GM21526 (cell line): Measurements from ENCODE around the gene DUSP23.

Experiments
- ATAC-seq: cut with Tn5 transposase; IDR thresholded peaks from one replicate; pipeline ENCODE4 v1.9.1; 2021; ENCODE audit warnings: moderate library complexity; ENCODE audit not compliant: unreplicated experiment, low FRiP score

DUSP23 gene

DNA sequence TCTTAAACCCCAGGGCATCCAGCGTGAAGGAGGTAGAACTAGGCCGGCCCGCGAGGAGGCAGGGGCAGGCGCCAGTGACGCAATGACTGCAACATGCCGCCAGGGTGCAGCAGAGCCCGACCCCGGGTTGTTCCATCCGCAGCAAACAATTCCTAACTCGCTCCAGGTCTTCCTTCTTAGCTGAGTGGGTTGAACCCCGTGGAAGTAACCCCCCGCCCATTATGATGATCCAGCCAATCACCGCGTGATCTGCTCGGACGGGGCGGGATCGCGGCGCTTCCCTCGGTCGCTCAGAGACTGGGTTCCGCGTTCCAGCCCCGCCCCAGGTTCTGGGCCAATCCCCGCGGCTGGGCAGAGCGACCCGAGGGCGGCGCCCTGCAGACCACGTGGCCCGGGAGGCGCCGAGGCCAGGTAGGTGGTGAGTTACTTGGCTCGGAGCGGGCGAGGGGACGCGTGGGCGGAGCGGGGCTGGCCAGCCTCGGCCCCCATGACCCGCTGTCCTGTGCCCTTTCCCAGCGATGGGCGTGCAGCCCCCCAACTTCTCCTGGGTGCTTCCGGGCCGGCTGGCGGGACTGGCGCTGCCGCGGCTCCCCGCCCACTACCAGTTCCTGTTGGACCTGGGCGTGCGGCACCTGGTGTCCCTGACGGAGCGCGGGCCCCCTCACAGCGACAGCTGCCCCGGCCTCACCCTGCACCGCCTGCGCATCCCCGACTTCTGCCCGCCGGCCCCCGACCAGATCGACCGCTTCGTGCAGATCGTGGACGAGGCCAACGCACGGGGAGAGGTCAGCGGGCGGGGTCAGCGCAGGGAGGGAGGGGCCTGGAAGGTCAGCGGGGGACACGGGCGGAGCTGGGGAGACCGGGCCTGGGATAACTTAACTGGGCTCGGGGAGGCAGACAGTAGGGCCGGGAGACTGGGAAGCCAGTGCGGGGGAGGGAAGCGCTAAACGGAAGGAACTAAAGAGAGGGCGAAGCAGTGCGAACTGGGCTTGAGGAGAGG is at the start of gene DUSP23:
DUSP23 (plus strand) TSS at position 380 of the 1,000 bp plus-strand sequence; CDS start at position 519, 139 bp downstream.
- ATAC-seq, result peak; percentile 99

DNA sequence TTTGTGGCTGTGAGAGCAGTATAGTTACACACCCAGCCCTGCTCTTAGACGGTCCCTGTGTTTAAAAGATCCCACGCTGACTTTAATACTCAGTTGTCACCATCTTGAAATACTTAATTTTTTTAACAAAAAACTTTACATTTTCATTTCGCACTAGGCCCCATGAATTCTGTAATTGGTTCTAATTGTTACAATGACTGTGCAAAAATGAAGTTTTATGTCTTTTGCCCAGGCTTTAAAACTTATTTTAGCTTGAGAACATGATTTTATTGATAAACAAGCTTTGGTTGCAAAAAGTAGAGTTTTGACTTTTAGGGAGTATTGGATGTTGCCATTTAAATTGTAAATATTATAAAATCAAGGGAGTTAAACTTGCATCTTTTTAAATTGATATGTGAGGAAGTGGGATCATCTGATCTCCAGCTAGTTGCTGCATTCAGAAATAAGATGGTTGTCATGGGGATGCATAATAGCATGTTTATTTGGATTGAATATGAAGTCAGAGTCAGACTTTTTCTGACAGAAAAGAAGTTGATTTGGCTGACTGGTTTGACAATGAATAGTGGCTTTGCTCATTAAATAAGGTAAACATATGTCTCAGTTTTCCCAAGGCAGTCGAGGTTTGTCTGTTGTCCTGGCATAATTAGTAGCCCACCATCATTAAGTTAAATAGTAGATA is 43.4 kb upstream of the DUSP23 start:
- ATAC-seq, result no peak

DNA sequence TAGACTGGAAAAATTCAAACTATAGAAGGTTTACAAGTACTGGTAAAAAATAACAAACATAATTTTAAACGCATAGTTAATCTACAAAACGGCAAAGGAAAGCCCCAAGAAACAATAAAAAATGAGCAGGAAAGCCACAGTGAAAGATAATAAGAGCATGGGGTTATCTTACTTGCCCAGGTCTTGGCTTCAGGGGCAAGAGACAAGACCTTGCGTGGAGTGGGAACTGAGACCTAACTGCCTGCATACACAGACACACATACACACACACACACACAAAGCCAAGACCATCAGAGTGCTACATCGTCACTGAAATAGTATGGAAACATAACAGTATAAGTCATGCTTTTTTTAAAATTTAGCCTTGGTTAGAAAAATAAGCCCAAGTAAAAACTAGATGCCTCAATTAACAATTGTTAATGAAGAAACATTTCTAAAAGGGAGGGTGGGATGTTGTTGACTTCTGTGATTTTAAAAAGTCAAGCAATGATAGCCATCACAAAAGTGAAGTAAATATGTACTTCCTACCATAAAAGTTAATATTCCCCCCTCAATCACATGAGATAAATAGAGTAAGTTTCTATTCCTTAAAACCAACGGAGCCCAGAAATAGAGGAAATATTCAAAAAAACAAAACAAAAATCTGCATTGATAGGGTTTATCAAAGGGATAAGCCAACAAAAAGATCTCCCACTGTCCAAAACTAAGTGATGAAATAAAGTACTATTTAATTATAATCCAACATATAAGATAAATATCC is 36.9 kb upstream of the DUSP23 start:
- no peak for ATAC-seq

DNA sequence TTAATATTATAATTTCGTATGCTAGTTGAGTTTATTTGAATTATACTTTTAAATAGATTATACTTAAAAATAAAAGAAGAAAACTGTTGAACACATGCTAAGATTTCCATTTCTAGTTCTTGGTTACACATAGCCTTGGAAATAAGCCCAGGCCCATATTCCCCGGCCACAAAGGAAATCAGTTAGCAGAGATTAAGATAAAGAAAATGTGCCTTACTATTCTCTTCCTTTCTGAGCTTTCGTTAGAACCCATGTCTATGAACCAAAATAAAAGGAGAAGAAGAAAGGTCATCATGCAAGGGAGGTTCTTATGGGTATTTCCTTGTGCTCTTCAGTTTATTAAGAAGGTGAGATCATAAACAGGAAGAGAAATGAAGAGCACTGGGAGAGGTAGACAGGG is 34.1 kb upstream of the DUSP23 start:
- no peak for ATAC-seq

DNA sequence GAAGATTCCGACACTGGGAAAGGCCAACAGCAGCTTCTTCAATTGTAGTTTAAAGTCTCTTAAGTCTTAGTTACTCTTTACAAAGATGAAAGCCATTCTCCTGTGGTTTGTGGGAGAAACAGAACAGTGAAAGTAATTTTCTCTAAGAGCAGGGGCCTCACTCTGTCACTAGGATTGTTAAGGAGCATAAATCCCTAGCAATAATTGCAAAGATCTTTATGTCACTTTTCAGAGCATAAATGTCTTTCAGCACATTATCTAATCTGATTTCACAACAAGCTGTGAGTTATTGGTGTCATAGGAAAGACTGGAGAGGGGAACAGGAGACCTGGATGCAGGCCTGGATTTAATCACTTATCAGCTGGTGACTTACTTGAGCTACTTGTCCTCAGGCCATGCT is 32.4 kb upstream of the DUSP23 start:
- no peak for ATAC-seq

DNA sequence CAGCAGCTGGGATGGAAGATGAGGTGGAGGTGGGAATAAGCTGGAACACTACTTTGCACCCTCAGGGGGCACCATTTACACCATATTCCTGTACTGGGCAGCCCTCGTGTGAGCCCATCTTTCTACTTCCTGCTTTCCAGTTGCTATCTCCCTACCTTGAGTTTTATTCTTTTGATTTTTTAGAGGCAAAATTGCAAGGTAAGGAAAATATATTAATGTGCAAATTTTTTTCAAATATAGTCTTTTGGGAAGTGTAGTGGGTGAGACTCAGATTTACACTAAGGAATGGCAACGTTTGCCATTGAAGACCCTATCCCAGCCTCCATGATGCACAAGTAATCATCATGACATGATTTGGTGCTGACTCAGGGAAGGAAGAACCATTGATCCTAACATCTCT is 31.1 kb upstream of the DUSP23 start:
- no peak for ATAC-seq

DNA sequence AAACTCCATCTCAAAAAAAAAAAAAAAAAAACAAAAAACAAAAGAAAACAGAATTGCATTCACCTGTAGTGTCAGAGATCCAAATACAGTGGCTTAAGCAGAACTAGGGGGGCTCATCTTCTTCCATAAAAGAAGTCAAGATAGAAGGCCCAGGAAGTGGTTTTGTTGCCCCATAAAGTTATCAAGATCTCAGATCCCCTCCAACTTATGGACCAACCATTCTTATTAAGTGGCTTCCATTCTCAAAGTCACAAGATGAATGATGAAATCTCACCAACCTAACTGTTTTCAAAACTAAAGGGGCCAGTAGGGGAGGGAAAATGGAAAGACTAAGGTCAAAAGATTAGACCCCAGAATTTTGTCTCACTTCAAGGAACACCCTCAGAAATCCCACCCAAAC is 30.1 kb upstream of the DUSP23 start:
- ATAC-seq, result no peak

DNA sequence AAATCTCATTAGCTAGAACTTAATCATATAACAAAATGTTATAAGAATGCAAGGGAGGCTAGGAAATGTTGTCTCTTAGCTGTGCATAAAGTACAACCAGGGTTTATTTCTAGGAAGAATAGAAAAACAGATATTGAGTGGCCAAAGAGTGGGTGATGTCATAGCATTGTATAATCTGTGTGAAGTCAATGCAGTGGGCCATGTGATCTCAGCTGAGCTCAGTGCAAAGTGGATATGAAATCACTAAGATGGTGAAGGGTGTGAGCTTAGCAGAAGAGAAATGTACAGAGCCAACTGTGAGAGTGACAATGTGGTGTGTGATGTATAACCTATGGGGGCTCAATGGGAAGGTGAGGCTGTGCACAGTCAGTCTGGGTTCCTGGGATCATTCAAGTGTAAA is 29.7 kb upstream of the DUSP23 start:
- no peak for ATAC-seq

DNA sequence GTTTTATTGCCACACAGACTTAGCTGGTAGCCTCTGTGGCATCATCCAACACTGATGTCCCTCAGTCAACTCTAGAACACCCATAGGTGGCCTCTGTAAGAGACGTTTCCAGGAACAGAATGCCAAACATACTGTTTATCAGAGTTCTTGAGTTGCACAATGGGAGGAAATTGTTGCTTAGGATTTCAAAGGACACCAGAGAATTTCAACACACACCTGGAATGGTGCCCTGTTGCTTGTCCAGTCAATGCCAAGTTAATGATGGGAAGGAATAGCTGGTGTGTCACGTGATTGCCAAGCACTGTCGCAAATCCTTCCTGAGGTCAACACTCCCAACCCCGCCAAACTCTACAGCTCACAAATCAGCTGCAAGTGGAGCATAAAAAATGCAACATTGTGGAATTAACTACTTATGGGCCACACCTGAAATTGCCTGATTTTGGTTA is 28.6 kb upstream of the DUSP23 start:
- ATAC-seq, result no peak

DNA sequence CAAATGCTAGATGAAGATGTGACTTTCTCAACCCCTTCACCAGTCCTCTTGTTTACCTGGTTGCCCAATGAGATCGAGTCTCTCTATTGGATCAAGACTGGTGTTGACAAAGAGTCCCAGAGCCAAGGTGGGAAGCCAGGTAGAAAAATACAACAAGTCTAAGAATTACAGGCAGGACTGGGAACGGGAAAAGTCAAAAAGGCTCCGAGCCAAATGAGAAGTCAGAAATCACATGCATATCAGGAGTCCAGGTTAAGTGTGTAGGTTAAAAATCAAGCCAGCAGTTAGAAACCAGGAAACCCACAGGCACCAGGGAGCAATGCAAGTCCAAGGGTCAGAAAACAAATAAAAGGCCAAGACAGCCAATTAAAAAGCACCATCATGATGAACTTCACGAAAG is 27.4 kb upstream of the DUSP23 start:
- no peak for ATAC-seq

DNA sequence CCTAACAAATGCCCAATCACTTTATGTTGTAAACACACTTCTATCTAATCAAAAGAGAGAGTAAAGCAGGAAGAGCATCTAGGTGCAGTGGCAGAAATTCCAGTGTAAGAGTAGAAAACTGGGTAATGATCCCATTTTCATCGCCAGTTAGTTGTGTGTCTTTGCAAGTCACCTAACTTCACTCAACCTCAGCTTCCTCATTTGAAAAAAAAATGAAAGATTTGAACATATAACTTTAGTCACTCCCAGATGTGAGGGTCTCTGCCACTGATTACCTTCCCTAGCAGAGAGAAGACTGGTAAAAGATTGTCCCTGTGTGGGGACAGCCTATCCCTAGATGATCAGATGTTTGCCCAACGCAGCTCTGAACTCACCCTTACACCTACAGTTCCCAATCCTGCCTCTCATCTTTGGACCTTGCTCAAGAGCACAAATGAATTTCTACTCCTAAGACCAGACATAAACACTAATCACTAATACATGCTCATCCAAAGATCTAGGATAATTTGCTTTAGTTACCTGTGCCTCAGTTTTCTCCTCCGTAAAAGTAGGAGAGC is 25.2 kb upstream of the DUSP23 start:
- no peak for ATAC-seq

DNA sequence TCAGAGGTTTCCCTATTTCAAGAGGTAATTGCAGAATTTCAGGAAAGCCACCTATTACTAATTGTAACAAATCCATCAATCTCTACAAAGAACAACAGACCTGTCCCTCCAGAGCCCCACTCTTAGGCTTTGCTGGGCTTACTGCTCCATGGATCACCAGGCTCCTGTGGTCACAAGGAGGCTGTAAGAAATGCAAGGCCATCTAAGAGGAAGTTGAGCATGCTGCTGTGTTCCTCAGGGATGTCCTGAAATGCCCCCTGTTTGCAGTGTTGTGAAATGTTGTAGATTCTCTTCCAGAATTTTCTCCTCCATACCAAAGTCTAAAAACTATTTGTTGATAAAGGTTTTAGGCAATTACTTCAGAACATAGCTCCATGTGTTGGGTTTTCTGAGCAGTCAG is 24.4 kb upstream of the DUSP23 start:
- ATAC-seq, result no peak

DNA sequence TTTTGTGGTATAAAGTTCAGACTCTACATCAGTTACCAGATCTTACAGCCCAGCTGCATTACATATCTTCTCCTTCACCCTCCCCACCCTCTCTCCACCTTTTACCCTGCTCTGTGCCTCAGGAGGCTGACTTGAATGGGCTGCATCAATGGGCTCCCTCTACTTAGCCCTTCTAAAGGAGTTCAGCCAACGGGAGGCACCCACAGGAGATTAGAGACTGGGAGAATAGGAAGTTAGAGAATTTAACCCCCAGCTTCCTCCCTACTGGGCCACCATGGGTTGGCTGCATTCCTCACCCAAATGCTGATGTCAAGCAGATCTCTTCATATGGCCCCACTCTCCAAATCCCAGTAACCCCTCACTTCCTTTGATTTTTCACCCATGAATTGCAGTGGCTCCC is 17.1 kb upstream of the DUSP23 start:
- ATAC-seq, result no peak

DNA sequence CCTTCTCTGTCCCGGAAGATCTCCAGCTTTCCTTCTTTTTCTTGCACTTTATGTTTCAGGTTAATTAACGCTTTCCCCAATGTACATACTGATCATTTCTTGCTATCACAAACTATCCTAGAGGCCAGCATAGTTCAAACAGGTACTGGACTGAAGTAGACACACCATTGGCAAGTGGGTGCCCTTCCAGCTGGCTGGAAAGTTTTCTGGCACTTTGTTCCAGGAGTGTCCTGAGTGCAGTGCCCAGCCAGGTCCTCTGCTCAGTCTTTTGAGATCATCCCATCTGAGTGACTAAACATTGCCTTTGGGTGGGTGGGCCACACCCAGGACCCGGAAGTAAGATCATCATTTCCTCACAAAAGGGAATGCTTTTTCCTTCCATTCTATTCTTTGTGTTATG is 15.0 kb upstream of the DUSP23 start:
- no peak for ATAC-seq

DNA sequence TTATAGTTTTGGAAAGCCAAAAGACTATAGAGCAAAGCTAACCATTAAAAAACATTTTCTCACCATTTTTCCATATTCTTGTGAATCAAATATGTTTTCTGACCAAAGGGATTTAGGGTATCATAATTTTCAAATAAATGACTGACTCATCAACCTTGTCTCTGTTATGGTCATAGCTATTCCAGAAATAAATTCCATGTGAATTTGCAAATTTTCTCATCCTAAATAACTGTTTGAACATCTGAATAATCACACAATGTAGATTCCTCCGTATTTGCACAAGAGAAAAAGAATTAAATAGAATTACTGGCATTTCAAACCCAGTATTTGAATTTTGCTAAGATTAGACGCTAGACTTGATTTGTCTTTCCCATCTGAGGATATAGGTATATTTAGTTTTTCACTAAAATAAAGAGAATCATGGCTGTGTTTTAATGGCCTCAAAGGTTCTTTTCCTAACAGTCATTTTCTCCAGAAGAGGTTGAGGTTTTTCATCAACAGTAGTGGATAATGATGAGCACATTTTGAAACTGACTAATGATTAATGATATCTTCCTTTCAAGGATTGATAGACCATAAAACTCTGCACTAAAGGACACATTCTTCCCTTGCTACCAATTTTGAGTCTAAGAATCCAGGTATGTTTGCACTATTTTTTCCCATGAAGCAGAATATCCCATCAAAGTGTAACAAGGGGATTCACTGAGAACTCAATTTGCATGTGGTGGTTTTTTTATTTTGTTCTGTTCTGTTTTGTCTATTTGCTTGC is 9.5 kb upstream of the DUSP23 start:
- ATAC-seq, result no peak

DNA sequence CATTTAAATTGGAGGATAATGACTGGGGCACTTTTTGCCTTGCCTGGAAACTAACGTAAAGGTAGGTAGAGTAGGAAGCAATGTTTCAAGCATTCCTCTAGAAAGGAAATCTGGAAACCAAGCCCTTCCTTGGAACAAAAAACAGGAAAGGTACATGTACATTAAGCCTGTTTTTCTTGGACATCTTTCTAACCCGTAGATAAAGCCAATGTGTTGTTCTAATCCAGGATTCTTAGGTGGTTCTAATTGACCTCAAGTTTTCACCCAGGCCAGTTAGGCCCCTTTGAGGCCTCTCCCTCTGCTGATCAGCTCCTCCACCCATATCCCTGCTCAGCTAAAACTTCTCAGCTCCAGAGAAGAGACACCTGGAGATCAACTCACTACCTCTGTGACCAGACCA is 6.3 kb upstream of the DUSP23 start:
- no peak for ATAC-seq

DNA sequence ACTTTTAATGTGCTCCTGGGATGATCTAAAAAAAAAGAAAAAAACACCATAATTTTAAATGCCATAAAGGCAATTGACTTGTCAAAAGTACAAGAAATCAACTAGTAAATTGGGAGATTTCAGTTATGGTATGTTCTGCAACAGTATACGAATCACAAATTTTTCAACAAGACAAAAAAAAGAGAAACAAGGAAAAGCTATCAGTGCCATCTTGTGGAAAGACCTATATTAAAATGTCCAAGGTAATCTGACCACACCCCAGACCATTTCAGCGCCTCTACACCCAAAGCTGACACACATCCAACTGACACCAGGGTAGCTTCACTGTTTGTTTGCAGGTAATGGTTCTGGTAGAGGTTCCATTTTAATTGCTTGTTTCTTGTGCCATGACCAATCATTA is 5.0 kb upstream of the DUSP23 start:
- no peak for ATAC-seq

DNA sequence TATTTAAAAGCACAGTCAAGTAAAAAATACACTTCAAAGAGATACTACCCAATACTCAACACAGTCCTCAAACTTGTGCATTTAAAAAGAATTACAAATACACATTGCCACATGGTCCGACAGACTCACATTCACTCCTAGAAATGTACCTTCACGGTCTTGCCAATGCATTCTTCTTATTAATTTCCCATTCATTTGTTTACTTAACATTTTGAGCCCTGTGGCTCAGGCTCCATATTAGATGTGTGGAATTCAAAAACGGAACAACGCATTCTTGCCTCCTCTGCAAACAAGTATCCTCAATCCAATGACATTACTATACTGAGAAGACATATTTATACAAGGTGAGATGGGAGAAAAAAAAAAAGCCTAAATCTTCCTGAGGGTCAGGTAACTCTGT is 2.5 kb upstream of the DUSP23 start:
- no peak for ATAC-seq

DNA sequence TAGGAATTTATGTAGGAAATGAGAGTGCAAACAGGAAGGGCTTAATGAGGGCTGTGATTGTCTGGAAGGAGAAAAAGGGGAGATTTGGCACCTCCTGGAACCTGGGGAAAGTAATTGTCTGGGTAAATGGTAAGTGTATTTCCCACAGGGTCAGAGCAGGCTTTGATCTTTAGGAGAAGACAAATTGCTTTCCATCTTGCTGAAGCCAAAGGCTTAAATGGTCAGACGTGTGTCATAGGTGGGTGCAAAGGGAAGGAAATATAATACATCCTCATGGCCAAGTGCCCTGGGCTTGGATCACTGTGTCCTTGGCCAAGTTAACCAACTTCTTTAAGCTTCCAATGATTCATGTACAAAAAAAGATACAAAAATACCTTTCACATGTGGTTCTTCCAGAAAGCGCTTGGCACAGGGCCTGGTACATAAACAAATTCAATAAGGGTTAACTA is 1.3 kb upstream of the DUSP23 start:
- ATAC-seq, result no peak

DNA sequence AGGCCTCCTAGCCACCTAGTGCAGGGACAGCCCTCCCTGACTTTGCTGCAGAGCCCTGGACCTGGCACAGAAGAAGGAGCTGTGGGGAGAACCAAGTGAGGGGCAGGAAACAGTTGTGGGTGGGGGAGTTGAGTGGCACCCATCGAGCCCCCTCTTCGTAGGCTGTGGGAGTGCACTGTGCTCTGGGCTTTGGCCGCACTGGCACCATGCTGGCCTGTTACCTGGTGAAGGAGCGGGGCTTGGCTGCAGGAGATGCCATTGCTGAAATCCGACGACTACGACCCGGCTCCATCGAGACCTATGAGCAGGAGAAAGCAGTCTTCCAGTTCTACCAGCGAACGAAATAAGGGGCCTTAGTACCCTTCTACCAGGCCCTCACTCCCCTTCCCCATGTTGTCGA is 1.2 kb downstream of the DUSP23 start:
- no peak for ATAC-seq
